HG03354 (cell line): ENCODE data around the gene LORICRIN.

ENCODE experiments used
- ATAC-seq: cut with Tn5 transposase; IDR thresholded peaks from one replicate; pipeline ENCODE4 v1.9.1; 2021; ENCODE audit warnings: mild to moderate bottlenecking; ENCODE audit not compliant: unreplicated experiment, poor library complexity, severe bottlenecking

LORICRIN gene

GRCh38 chr1:153293480-153293775, 33.9 kb downstream of the LORICRIN start:
- no peak for ATAC-seq

- ATAC-seq: no peak
Measured at GRCh38 chr1:153293851-153294250, 34.4 kb downstream of the LORICRIN start.

GRCh38 chr1:153302308-153302707, 42.8 kb downstream of the LORICRIN start:
- no peak for ATAC-seq

- ATAC-seq: no peak
Measured at GRCh38 chr1:153305682-153306081, 46.2 kb downstream of the LORICRIN start.

- no peak for ATAC-seq
Measured at GRCh38 chr1:153306303-153307220, 47.1 kb downstream of the LORICRIN start.

- no peak for ATAC-seq
Measured at GRCh38 chr1:153307221-153307600, 47.7 kb downstream of the LORICRIN start.

- ATAC-seq: no peak
Measured at GRCh38 chr1:153308540-153308939, 49.1 kb downstream of the LORICRIN start.

- no peak for ATAC-seq
Measured at GRCh38 chr1:153309441-153309840, 50.0 kb downstream of the LORICRIN start.

- ATAC-seq: no peak
Measured at GRCh38 chr1:153310526-153310925, 51.0 kb downstream of the LORICRIN start.
